HUDEP-2 (cell line): ENCODE results near the gene CPAMD8.
"Not testable (repeated sequence)": the region's sequence is repeated elsewhere in the genome, so short reads cannot be mapped to it uniquely, and the experiment has no call there.

Experiments
- DNase-seq, 76 experiments: peaks; one replicate each; lab custom pipeline; 2025; ENCODE audit not compliant: unreplicated experiment in 76 of 76; lab: John Stamatoyannopoulos, UW

The CPAMD8 gene

DNA sequence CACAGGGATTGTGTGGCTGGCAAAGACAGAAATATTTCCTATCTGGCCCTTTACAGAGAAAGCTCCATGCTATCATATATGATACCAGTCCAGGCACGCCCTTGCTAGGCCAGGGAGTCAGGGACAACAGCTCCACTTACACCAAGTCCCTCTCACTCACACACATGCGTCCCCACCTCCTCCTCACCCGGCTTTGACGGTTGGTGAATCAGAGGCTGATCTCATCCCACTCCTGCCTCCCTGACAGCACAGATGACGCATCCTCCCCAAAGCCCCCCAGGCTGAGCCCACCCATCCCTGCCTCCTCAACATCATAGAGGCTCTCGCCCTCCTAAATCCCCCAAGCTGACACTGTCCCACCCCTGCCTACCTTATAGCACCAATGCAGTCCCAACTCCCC, 75.1 kb downstream of the CPAMD8 start:
- DNase-seq = peak in 3 of 76 experiments; percentile 7 to 24 (median 18)

DNA sequence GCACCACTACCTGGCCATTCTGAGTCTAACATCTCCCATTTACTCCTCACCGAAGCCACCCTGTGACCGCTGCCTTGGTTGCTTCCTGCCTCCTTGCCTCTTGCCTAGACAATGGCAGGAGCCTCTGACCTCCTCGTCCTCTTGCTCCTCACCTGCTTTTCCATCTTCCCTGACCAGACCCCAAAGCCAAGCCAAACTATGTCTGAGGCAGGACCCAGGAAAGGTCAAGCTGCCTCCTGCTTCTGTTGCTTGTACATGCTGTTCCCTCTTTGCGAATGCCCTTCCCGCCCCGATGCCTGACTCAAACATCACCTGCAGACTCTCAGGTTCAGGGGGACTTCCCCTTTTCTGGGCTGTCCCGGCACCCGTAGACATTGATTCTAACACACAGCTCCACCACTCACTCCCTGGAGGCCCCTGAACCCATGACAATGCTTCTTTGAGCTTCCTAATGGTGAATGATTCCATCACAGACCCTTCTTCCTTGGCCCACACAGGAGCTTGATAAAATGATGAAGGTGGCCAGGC, 77.0 kb downstream of the CPAMD8 start:
- DNase-seq = no peak

DNA sequence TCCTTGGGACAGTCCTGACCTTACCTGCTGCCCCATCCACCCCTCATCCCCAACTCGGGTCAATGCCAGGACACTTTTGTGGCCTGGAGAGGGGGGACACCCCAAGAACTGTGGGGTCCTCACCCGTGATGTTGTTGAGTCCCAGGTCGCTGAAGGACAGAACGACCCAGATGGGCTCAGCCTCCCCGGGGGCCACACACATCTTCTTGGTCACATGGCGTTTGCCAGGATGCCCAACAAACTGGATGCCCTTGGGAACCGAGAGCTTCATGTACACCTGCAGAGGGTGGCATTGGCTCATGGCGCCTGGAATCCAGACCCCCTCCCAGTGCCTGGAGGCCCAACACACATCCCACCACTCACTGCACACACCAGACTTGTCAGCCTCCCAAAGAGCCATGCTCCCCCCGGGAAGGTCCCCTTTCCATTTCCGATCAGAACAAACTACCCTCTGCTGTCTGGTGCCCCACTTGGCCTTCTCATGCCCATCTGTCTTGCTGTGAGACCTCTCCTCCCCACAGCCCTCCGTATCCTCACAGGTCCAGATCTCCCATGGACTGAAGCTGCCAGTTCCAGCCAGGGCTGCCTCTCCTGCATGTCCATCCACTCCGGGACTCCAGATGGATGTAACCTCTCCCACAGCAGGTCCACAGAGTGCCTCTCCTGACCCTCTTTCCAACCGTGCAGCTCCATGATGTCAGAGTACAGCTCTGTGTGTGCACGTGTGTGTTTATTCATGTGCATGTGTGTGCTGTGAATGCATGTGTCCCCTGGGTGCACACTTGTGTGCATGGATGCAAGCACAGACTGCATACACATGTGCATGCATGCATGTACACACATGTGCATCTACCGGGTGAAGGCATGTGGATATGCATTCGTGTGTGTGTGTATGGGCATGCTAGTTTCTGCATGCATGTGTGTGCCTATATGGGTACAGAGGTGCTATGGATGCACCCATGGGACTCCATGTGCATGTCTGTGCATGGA, 79.4 kb downstream of the CPAMD8 start:
- DNase-seq = no peak

DNA sequence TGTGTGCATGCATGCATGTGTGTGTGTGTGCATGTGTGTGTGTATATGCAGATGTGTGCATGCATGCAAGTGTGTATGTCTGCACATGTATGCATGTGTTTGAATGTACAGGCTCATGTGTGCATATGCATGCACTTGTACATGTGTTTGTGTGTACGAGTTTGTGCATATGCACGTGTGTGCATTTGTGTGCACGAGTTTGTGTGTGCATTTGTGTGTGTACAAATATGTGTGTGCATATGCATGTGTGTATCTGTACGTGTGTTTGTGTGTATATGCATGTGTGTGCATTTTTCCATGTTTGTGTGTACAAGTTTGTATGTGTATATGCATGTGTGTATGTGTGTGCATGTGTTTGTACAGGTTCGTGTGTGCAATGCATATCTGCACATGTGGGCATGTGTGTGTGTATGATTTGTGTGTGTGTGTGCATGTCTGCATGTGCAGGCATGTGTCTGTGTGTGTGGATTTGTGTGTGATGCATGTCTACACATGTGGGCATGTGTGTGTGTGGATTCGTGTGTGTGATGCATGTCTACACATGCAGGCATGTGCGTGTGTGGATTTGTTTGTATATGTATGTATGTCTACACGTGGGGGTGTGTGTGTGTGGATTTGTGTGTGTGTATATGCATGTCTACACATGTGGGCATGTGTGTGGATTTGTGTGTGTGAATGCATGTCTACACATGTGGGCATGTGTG, 80.7 kb downstream of the CPAMD8 start:
- no peak for DNase-seq

DNA sequence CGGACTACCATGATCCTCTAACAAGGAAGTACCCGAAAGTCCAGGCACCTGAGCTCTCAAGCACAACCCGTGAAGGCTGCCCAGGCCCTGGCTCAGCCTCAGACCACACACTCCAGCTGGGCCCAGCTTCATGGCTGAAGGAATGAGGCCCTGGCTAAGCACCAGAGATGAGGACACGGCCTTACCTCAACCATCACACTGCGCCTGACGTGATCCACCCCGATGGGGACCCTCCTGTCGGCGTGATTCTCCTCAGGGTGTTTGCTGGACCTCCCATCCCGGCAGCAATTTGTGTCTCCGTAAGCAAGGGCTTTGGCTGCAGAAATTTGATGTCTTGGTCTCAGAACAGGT, 81.3 kb downstream of the CPAMD8 start:
- DNase-seq = no peak

DNA sequence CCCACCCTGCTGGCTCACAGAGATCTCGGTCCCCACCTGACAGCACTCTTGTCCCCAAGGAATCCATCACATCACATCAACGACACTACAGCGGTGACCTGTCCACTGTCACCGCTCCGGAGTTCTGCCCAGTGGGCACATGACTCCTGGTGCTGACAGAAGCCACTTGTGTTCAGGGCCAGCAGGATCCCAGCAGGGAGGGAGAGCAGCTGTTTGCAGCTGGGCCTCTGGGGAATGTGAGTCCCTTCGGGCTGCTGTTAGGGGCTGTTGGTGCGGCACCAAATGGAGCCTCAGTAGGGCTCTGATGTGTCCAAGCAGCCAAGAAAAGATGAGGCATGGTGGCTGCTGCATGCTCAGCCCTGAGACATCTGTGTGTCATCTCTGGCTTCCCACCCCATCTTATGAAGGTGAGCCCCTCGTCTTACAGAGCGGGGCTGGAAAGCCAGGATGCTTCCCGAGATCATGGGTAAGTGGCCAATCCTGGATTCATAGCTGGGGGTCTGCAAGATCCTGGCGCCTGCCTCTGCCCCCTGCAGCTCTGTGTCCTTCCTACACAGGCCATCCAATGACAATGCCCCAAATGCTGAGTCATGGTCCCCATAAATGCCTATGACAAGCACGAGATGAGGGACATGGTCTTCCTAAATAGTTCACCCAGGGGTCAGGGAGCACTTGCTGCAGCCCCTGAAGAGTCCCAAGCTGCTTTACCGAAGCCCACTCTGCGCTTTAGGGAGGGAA, 81.8 kb downstream of the CPAMD8 start:
- DNase-seq = no peak

DNA sequence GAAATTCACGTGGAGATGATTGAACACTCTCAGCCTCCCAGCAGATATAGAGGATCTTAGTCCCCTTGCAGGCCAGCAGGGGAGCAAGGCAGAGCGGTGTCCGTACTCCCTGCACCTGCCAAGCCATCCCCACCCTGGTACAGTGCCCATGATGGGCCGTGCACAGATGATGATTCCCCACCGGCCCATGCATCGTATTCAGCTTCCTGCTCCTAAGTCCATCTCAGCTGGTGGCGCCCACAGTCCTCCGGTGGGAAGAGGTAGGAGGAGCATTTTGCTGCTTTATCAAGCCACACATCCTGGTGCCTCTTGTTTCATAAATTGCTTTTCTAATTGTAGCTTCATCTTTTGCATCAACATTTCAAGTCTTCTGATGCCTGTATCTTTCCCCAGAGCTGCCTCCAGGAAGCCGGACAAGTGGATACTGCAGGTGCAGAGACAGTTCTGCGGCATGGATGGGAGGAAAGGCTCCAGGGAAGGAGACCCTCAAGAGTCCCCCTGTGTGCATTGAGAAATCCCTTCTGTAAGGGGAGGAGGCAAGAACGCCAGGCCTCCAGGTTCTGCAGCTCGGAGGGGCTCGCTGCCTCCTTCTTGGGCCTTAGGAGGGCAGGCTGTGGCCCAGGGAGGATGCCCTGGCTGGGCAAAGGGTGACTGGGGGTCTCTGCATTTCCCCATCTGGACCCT, 82.5 kb downstream of the CPAMD8 start:
- no peak for DNase-seq

DNA sequence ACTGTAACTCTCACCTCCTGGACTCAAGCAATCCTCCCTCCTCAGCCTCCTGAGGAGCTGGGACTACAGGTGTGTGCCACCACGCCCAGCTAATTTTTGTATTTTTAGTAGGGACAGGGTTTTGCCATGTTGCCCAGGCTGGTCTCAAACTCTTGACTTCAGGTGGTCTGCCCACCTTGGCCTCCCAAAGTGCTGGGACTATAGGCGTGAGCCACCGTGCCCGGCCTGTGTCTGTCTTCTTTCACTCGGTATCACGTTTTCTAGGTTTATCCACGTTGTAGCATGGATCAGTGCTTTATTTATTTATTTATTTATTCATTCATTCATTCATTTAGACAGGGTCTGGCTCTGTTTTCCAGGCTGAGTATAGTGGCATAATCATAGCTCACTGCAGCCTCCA, 83.5 kb downstream of the CPAMD8 start:
- not testable (repeated sequence) for DNase-seq

GRCh38 chr19:16942583-16942982, 84.0 kb downstream of the CPAMD8 start:
- DNase-seq = no peak

DNA sequence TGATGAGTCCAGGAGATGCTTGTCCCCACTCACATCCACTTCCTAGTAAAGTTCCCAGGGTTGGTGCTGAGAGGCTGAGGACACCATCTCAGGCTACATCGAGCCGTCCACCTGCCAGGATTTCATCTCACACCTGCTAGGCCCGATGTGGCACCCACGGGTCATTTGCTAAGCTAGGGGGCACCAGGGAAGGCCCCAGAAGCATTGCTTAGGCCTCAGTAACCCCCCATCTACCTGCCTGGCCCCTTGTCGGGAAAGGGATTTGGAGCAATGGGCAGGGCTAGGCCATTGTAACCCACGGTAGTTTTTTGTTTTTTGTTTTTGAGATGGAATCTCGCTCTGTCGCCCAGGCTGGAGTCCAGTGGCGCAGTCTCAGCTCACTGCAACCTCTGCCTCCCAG, 86.0 kb downstream of the CPAMD8 start:
- no peak for DNase-seq

- DNase-seq = not testable (repeated sequence)
Measured at GRCh38 chr19:16940063-16940462, 86.5 kb downstream of the CPAMD8 start.

DNA sequence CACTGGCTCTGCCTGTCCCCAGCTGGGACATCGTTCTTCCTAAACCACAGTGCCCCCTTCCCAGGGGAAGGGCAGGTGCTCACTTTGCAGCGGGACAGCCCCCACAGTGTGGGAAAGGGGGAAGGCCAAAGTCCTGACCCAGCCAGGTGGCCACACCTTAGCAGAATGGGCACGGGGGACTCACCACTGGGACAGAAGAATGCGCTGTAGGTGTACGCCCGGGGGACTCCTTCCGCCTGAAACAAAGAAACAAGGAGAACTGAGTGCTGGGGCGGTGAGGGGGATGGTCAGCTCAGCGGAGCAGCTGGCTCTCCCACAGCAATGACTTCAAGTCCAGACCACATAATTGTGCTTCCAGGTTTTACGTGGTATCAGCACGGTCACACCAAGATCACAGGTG, 88.4 kb downstream of the CPAMD8 start:
- DNase-seq = no peak

DNA sequence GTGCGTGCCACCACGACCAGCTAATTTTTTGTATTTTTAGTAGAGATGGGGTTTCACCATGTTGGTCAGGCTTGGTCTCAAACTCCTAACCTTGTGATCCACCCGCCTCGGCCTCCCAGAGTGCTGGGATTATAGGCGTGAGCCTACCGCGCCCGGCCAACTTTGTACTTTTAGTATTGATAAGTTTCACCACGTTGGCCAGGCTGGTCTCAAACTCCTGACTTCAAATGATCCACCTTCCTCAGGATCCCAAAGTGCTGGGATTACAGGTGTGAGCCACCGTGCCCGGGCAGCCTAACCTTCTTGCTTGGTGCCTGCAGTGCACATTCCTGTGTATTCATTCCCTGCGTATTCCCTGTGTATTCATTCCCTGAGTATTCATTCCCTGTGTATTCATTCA, 88.8 kb downstream of the CPAMD8 start:
- DNase-seq = not testable (repeated sequence)

GRCh38 chr19:16936901-16937300, 89.7 kb downstream of the CPAMD8 start:
- no peak for DNase-seq

DNA sequence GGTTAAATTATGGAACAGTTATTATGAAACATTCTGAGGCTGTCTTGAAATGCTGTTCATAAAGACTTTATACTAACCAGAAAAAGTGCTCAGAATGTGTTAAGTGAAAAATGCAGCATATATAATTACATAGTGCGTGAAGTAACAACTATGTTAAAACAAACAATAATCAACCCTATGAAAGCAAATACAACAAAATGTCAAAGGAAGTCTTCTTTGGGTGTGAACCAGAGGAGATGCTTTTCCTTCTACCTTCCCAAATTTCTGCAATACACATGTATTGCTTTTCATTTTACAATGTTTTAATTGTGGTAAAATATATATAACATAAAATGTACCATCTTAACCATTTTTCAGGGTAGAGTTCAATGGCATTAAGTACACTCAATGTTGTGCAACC, 92.1 kb downstream of the CPAMD8 start:
- DNase-seq = no peak

GRCh38 chr19:16931306-16931705, 95.3 kb downstream of the CPAMD8 start:
- DNase-seq = no peak

GRCh38 chr19:16930753-16931152, 95.9 kb downstream of the CPAMD8 start:
- DNase-seq = no peak

- DNase-seq = no peak
Measured at GRCh38 chr19:16928916-16929315, 97.7 kb downstream of the CPAMD8 start.

DNA sequence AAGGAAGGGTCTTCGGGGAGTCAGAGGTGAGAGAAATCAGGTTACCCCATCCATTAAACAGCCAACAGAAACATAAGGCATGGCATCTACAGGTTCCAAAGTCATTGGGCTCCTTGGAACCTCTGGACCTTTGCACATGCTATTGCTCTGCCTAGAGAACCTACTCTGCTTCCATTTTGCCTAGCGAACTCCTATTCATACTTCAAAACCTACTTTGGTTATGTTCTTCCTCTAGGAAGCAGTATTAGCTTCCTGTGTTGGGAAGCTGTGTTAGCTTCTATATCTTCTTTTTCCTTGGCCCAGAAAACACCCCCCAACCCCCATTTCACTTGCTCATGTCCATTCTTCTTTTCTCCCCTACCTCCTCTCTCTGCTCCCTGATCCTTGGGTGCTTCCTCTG, 98.3 kb downstream of the CPAMD8 start:
- DNase-seq = no peak

- DNase-seq = no peak
Measured at GRCh38 chr19:16927883-16928282, 98.7 kb downstream of the CPAMD8 start.
